ENCODE measurements around the gene COG7.

DNA sequence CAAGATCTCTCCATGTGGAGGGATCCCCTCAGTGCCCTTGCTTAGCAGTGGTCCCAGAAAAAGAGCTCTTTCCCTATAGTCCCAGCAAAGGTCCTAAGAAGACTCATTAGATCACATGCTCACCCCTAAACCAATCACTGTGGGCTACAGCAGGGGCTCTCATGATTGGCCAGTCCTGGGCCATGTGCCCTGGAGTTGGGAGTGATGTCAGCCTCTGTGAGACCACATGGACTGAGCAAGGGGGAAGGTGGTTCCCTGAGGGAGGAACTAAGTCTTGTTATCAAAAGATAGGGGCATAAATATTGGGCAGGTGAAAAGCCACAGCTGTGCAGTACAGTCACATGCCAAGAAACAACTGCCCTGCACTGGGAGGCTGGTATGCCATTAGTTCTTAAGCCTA lies 99.5 kb downstream of the COG7 start:
- no peak for TF ChIP-seq POLR2A (IDR thresholded peaks at IDR 0.05)
- TF ChIP-seq, protein P1, sequence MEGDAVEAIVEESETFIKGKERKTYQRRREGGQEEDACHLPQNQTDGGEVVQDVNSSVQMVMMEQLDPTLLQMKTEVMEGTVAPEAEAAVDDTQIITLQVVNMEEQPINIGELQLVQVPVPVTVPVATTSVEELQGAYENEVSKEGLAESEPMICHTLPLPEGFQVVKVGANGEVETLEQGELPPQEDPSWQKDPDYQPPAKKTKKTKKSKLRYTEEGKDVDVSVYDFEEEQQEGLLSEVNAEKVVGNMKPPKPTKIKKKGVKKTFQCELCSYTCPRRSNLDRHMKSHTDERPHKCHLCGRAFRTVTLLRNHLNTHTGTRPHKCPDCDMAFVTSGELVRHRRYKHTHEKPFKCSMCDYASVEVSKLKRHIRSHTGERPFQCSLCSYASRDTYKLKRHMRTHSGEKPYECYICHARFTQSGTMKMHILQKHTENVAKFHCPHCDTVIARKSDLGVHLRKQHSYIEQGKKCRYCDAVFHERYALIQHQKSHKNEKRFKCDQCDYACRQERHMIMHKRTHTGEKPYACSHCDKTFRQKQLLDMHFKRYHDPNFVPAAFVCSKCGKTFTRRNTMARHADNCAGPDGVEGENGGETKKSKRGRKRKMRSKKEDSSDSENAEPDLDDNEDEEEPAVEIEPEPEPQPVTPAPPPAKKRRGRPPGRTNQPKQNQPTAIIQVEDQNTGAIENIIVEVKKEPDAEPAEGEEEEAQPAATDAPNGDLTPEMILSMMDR (IDR thresholded peaks at IDR 0.05) = no peak

All from heart left ventricle (tissue), 13 donors.